BJ (cell line): ENCODE measurements around the gene MACF1. TPM values are rescaled to one million over a fixed set of nuclear protein-coding genes. Genes with fewer than 3 reads are reported as not detected.

Experiments used
- CTCF ChIA-PET: fragments of 350-600 bp; formaldehyde crosslinking; extraction: SDS; loops from one replicate; lab custom pipeline; 2021; ENCODE audit warnings: antibody characterized with exemption, inconsistent platforms; lab: Yijun Ruan, JAX
- POLR2A ChIA-PET: fragments of 300-600 bp; sonication (Branson Sonifier 250); formaldehyde crosslinking; extraction: SDS; loops from one replicate; lab custom pipeline; 2021; ENCODE audit warnings: antibody characterized with exemption; lab: Charles Lee
- DNase-seq: peaks from one replicate; pipeline ENCODE4 v3.0.0-alpha.2; 2011; ENCODE audit warnings: low read depth
- H3K27me3 ChIP-seq: 2 replicates; pipeline ENCODE4 v1.6.0; 2011; ENCODE audit warnings: low read length; ENCODE audit not compliant: control insufficient read depth, insufficient read depth
- H3K36me3 ChIP-seq: 2 replicates; pipeline ENCODE4 v1.5.1; 2011; ENCODE audit warnings: low read length; ENCODE audit not compliant: control insufficient read depth, insufficient read depth
- H3K4me3 ChIP-seq: 2 replicates; pipeline ENCODE4 v1.5.1; 2011; ENCODE audit warnings: low read depth, mild to moderate bottlenecking, control low read depth, low read length
- polyA plus RNA-seq: library from polyadenylated mRNA; depleted of rRNA; stranded (reverse); fragments of >200 nt; gene quantifications from 2 replicates; pipeline ENCODE4 v1.2.3, GENCODE V29; 2011
- TF ChIP-seq, protein P1 (sequence below): IDR thresholded peaks from 2 replicates; pipeline ENCODE4 v1.5.1; 2011; ENCODE audit warnings: low read depth, mild to moderate bottlenecking, control low read depth, inconsistent platforms, low read length, moderate library complexity; ENCODE audit not compliant: insufficient read depth

The MACF1 gene
- polyA plus RNA-seq, 1 experiment, result 57.3 TPM

DNA sequence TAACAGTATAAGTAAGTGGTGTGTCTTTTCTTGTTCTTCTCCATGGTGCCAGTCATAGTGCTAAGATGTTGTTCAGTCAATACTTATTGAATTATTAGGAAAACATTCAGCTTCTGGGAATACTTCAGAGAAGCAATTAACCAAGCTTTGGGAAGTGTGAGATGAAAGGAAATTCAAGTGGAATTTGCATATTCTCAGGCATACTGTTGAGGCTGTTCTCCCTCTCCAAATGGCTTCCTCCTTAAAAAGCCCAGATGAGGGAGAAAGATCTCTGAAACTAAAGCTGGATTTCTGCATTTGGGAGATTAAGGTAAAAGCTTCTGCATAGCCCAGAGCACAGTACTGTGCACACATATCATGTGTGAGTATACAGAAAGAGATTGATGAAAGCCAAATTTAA lies 73.4 kb downstream of the MACF1 start:
- no peak for DNase-seq
- POLR2A ChIA-PET, result no interaction called here

DNA sequence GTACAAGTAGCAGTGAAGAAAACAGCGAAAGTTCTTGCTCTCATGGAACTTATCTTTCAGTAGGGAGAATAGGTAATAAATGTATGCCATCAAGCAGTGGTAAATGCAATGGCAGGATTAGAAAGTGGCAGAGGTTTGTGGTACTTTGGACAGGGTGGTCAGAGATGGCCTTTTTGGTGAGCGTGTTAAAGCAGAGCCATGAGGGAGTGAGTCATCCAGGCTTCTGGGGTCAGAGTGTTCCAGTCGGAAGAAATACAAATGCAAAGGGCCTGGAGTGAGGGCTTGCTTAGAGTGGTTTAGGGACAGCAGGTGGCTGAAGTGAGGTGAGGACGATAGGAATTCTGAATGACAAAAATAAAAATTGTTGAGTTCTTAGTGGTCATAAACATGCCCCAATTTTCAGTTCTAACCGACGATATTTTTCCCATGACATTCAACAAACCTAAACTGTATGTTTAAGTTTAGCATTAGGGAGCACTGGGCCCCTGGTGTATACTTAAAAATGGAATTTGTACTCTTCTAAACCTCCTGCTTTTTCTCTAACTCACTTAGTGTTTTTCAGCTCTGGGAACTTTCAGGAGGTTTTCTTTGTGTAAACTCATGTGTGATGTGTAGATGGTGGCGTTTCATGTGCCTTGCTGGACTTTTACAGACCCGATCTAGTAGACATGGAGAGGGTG lies 78.2 kb downstream of the MACF1 start:
- CTCF ChIA-PET, result interaction anchor here (1.0 kb wide), 1 partner anchor 184 kb away, joined by 3 read pairs; no protein-coding TSS in a partner anchor
- DNase-seq, result no peak
- Histone ChIP-seq H3K27me3 (no peaks in the 10 kb centered on the region), H3K36me3 (peaks cover 7% of the 10 kb centered on the region), H3K4me3 (no peak overlapping the region)
- TF ChIP-seq, protein P1, sequence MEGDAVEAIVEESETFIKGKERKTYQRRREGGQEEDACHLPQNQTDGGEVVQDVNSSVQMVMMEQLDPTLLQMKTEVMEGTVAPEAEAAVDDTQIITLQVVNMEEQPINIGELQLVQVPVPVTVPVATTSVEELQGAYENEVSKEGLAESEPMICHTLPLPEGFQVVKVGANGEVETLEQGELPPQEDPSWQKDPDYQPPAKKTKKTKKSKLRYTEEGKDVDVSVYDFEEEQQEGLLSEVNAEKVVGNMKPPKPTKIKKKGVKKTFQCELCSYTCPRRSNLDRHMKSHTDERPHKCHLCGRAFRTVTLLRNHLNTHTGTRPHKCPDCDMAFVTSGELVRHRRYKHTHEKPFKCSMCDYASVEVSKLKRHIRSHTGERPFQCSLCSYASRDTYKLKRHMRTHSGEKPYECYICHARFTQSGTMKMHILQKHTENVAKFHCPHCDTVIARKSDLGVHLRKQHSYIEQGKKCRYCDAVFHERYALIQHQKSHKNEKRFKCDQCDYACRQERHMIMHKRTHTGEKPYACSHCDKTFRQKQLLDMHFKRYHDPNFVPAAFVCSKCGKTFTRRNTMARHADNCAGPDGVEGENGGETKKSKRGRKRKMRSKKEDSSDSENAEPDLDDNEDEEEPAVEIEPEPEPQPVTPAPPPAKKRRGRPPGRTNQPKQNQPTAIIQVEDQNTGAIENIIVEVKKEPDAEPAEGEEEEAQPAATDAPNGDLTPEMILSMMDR, result no peak
- POLR2A ChIA-PET, result no interaction called here

More for the DNA sequence above, 73.4 kb downstream of the MACF1 start:
- Histone ChIP-seq H3K27me3 (no peaks in the 10 kb centered on the region), H3K4me3 (no peak overlapping the region), H3K36me3 (no peaks in the 10 kb centered on the region; the same call in 1 of the 2 replicates)
- CTCF ChIA-PET, result interaction anchor here (0.7 to 2.0 kb wide), 4 partner anchors 10 to 179 kb away, joined by 3 to 6 read pairs (median 4); partner anchors contain the start of gene MACF1
- TF ChIP-seq, protein P1, result no peak

DNA sequence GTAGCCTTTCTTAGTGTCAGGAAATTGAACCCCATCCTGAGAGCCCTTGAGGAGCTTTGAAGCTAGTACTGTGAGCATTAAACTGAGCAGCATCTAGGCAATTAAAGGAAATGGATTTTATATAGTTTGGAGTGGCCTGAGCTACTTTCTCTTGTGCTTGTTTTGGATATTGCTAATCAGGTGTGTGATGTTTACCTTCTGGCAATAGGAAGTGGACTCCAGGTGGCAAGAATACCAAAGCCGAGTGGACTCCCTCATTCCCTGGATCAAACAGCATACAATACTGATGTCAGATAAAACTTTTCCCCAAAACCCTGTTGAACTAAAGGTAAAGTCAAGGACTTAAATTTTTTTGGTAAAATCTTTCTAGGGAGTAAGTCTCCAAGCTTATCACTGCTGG lies 79.4 kb downstream of the MACF1 start:
- DNase-seq, result no peak
- H3K27me3 ChIP-seq, result no peaks in the 10 kb centered on the region
- ChIA-PET CTCF (interaction anchor here (0.8 to 1.2 kb wide), 2 partner anchors 79 to 185 kb away, joined by 3 to 4 read pairs; partner anchors contain the start of gene MACF1), POLR2A (no interaction called here)
- peaks cover 8% of the 10 kb centered on the region for H3K36me3 ChIP-seq
- H3K4me3 ChIP-seq, result no peak overlapping the region
- TF ChIP-seq, protein P1, result no peak

DNA sequence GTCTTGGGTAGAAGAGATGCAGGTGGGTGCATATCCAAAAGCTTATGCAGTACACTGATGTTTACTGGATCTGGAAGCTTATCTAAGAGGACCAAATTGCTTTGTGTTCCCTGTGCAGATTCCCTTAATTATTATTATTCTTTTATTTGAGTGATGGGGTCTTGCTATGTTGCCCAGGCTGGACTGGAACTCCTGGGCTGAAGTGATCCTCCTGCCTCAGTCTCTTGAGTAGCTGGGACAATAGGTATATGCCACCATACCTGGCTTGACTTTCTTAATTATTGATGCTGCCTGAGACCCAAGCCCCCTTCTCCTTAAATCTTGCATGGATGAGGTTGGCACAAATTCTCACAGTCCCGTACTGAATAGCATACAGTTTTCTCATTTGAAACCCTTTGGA lies 83.0 kb downstream of the MACF1 start:
- CTCF ChIA-PET, result interaction anchor here (0.9 to 1.5 kb wide), 3 partner anchors 18 to 95 kb away, joined by 3 read pairs; no protein-coding TSS in a partner anchor
- TF ChIP-seq, protein P1, result no peak
- no peak for DNase-seq
- H3K4me3 ChIP-seq, result no peak overlapping the region
- peaks cover 12% of the 10 kb centered on the region for H3K36me3 ChIP-seq
- POLR2A ChIA-PET, result no interaction called here
- H3K27me3 ChIP-seq, result no peaks in the 10 kb centered on the region

DNA sequence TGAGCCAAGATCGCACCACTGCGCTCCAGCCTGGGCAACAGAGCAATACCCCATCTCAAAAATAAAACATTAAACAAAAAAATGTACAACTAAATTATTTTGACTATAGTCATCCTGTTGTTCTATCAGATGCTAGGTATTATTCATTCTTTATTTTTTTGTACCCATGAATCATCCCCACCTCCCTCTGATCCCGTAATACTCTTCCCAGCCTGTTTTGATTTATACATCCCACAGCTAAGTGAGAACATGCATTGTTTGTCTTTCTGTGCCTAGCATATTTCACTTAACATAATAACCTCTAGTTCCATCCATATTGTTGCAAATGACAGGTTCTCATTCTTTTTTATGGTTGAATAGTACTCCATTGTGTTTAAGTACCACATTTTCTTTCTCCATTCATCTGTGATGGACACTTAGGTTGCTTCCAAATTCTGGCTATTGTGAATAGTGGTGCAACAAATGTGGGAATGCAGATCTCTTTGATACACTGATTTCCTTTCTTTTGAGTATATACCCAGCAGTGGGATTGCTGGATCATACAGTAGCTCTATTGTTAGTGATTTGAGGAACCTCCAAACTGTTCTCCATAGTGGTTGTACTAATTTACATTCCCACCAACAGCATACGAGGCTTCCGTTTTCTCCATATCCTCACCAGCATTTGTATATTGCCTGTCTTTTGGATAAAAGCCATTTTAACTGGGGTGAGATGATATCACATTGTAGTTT lies 84.4 kb downstream of the MACF1 start:
- TF ChIP-seq, protein P1, result no peak
- Histone ChIP-seq H3K36me3 (peaks cover 15% of the 10 kb centered on the region), H3K27me3 (no peaks in the 10 kb centered on the region), H3K4me3 (no peak overlapping the region)
- POLR2A ChIA-PET, result no interaction called here
- no peak for DNase-seq
- CTCF ChIA-PET, result interaction anchor here (0.9 kb wide), 1 partner anchor 10 kb away, joined by 3 read pairs; no protein-coding TSS in a partner anchor
